ENCODE data around the gene ANKRD2. TPM values are rescaled to one million over a fixed set of nuclear protein-coding genes. Genes with fewer than 3 reads are reported as not detected.

The ANKRD2 gene
- total RNA-seq, 2 experiments from 2014 or later = not detected

- H3K9me3 Mint-ChIP-seq = no peaks in the 10 kb centered on the region
- CTCF ChIA-PET = no interaction called here
- ATAC-seq (ENCODE audit: poor library complexity) (no peak), DNase-seq (no peak)
- no peak overlapping the region for H3K4me3 Mint-ChIP-seq
- intact Hi-C loops (cut with DNase I, micrococcal nuclease) = no loop called here
- Histone ChIP-seq H3K9me3 (ENCODE audit: control insufficient read depth in 1 of 2, insufficient read depth in 1 of 2, low read length in 2 of 2) (no peaks in the 10 kb centered on the region), H3K36me3 (ENCODE audit: insufficient read depth, low read length) (no peaks in the 10 kb centered on the region), H3K27me3 (ENCODE audit: control insufficient read depth in 1 of 2, insufficient read depth in 2 of 2, low read length in 2 of 2) (no peaks in the 10 kb centered on the region), H3K4me3 (ENCODE audit: low read length) (no peak overlapping the region), H3K27ac (ENCODE audit: low read depth in 1 of 2, low read length in 2 of 2) (no peak overlapping the region), H3K4me1 (ENCODE audit: insufficient read depth, low read length) (no peaks in the 10 kb centered on the region)
- POLR2A ChIA-PET = no interaction called here
- TF ChIP-seq, protein P1, sequence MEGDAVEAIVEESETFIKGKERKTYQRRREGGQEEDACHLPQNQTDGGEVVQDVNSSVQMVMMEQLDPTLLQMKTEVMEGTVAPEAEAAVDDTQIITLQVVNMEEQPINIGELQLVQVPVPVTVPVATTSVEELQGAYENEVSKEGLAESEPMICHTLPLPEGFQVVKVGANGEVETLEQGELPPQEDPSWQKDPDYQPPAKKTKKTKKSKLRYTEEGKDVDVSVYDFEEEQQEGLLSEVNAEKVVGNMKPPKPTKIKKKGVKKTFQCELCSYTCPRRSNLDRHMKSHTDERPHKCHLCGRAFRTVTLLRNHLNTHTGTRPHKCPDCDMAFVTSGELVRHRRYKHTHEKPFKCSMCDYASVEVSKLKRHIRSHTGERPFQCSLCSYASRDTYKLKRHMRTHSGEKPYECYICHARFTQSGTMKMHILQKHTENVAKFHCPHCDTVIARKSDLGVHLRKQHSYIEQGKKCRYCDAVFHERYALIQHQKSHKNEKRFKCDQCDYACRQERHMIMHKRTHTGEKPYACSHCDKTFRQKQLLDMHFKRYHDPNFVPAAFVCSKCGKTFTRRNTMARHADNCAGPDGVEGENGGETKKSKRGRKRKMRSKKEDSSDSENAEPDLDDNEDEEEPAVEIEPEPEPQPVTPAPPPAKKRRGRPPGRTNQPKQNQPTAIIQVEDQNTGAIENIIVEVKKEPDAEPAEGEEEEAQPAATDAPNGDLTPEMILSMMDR (IDR thresholded peaks at IDR 0.05) = no peak
- no peaks in the 10 kb centered on the region for H3K36me3 Mint-ChIP-seq (ENCODE audit: low read depth)
- no peak overlapping the region for H3K27ac Mint-ChIP-seq
- H3K4me1 Mint-ChIP-seq (ENCODE audit: low read depth) = no peaks in the 10 kb centered on the region
- no peaks in the 10 kb centered on the region for H3K27me3 Mint-ChIP-seq
Measured at GRCh38 chr10:97567891-97568290, 4.7 kb upstream of the ANKRD2 start.

DNA sequence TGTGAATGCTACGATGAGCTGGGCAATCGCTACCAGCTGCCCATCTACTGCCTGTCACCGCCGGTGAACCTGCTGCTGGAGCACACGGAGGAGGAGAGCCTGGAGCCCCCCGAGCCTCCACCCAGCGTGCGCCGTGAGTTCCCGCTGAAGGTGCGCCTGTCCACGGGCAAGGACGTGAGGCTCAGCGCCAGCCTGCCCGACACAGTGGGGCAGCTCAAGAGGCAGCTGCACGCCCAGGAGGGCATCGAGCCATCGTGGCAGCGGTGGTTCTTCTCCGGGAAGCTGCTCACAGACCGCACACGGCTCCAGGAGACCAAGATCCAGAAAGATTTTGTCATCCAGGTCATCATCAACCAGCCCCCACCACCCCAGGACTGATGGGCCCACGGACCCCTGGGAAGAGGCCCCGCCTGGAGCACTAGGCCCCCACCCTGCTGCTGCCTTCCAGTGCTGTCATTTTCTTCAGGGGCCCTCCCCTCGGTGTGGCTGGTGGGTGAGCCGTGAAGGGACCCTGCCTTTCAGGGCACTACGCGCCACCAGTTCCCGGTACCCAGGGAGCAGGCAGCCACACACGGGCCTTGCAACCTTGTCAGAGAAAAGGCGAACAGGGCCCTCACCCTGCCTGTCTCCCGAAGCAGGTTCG lies 2.3 kb upstream of the ANKRD2 start:
- no peaks in the 10 kb centered on the region for H3K36me3 Mint-ChIP-seq (ENCODE audit: low read depth)
- ChIA-PET CTCF (no interaction called here), POLR2A (no interaction called here)
- DNase-seq = no peak
- TF ChIP-seq, protein P1 (IDR thresholded peaks at IDR 0.05) = no peak
- intact Hi-C loops (cut with DNase I, micrococcal nuclease) = no loop called here
- H3K27ac ChIP-seq (ENCODE audit: low read depth in 1 of 2, low read length in 2 of 2) = no peak overlapping the region
- H3K4me3 ChIP-seq (ENCODE audit: low read length) = no peak overlapping the region
- no peaks in the 10 kb centered on the region for H3K27me3 ChIP-seq (ENCODE audit: control insufficient read depth in 1 of 2, insufficient read depth in 2 of 2, low read length in 2 of 2)
- H3K4me3 Mint-ChIP-seq = no peak overlapping the region
- no peaks in the 10 kb centered on the region for H3K36me3 ChIP-seq (ENCODE audit: insufficient read depth, low read length)
- no peaks in the 10 kb centered on the region for H3K4me1 Mint-ChIP-seq (ENCODE audit: low read depth)
- no peaks in the 10 kb centered on the region for H3K9me3 ChIP-seq (ENCODE audit: control insufficient read depth in 1 of 2, insufficient read depth in 1 of 2, low read length in 2 of 2)
- no peak for ATAC-seq (ENCODE audit: poor library complexity)
- no peak overlapping the region for H3K27ac Mint-ChIP-seq
- no peaks in the 10 kb centered on the region for H3K4me1 ChIP-seq (ENCODE audit: insufficient read depth, low read length)
- no peaks in the 10 kb centered on the region for H3K9me3 Mint-ChIP-seq
- no peaks in the 10 kb centered on the region for H3K27me3 Mint-ChIP-seq

- Histone ChIP-seq H3K36me3 (ENCODE audit: insufficient read depth, low read length) (no peaks in the 10 kb centered on the region), H3K27ac (ENCODE audit: low read depth in 1 of 2, low read length in 2 of 2) (no peak overlapping the region), H3K27me3 (ENCODE audit: control insufficient read depth in 1 of 2, insufficient read depth in 2 of 2, low read length in 2 of 2) (no peaks in the 10 kb centered on the region), H3K4me1 (ENCODE audit: insufficient read depth, low read length) (no peaks in the 10 kb centered on the region), H3K9me3 (ENCODE audit: control insufficient read depth in 1 of 2, insufficient read depth in 1 of 2, low read length in 2 of 2) (no peaks in the 10 kb centered on the region), H3K4me3 (ENCODE audit: low read length) (no peak overlapping the region)
- POLR2A ChIA-PET = no interaction called here
- Mint-ChIP-seq H3K27ac (no peak overlapping the region), H3K27me3 (no peaks in the 10 kb centered on the region), H3K9me3 (no peaks in the 10 kb centered on the region), H3K4me1 (ENCODE audit: low read depth) (no peaks in the 10 kb centered on the region), H3K36me3 (ENCODE audit: low read depth) (no peaks in the 10 kb centered on the region), H3K4me3 (no peak overlapping the region)
- DNase-seq (no peak), ATAC-seq (ENCODE audit: poor library complexity) (no peak)
- intact Hi-C loops (cut with DNase I, micrococcal nuclease) = no loop called here
- TF ChIP-seq, protein P1 (IDR thresholded peaks at IDR 0.05) = no peak
- CTCF ChIA-PET = no interaction called here
Measured at GRCh38 chr10:97570789-97571471, 1.6 kb upstream of the ANKRD2 start.

Data from CD4-positive, alpha-beta T cell (primary cell).